ENCODE data around the gene SHFL. TPM values are rescaled to one million over a fixed set of nuclear protein-coding genes. Genes with fewer than 3 reads are reported as not detected.

The SHFL gene
- total RNA-seq, 1 donor from 2014 or later, result 16.8 TPM

DNA sequence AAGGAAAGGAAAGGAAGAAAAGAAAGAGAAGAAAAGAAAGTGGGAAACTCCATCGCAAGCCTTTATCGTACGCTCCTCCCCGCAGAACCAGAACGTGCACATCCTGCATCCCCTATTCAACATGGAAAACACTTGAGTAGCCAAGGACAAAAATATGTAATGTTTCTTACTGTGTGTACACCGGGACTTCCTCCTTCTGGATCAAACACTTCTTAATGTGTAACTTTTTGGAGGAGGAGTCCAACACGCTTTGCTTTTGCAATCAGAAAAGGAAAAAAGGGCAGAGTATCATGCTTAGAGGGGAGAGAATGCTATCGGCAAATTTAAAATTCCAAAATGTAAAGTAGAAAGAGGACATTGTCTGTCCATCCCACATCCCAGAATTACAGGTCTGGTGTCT is 7.8 kb upstream of the SHFL start:
- H3K4me3 Mint-ChIP-seq, result no peak overlapping the region
- H3K27me3 Mint-ChIP-seq, result peaks cover 22% of the 10 kb centered on the region
- no peak overlapping the region for H3K27ac Mint-ChIP-seq
- TF ChIP-seq, protein P1, sequence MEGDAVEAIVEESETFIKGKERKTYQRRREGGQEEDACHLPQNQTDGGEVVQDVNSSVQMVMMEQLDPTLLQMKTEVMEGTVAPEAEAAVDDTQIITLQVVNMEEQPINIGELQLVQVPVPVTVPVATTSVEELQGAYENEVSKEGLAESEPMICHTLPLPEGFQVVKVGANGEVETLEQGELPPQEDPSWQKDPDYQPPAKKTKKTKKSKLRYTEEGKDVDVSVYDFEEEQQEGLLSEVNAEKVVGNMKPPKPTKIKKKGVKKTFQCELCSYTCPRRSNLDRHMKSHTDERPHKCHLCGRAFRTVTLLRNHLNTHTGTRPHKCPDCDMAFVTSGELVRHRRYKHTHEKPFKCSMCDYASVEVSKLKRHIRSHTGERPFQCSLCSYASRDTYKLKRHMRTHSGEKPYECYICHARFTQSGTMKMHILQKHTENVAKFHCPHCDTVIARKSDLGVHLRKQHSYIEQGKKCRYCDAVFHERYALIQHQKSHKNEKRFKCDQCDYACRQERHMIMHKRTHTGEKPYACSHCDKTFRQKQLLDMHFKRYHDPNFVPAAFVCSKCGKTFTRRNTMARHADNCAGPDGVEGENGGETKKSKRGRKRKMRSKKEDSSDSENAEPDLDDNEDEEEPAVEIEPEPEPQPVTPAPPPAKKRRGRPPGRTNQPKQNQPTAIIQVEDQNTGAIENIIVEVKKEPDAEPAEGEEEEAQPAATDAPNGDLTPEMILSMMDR (conservative IDR thresholded peaks at IDR 0.05), result no peak
- H3K4me1 Mint-ChIP-seq (ENCODE audit: unreplicated experiment), result no peaks in the 10 kb centered on the region
- no peaks in the 10 kb centered on the region for H3K36me3 Mint-ChIP-seq
- no peaks in the 10 kb centered on the region for H3K9me3 Mint-ChIP-seq
- no peak for DNase-seq (ENCODE audit: extremely low spot score, unreplicated experiment)

- no peaks in the 10 kb centered on the region for H3K9me3 Mint-ChIP-seq
- no peak for DNase-seq (ENCODE audit: extremely low spot score, unreplicated experiment)
- H3K27me3 Mint-ChIP-seq, result peaks cover 25% of the 10 kb centered on the region
- H3K27ac Mint-ChIP-seq, result no peak overlapping the region
- no peaks in the 10 kb centered on the region for H3K4me1 Mint-ChIP-seq (ENCODE audit: unreplicated experiment)
- TF ChIP-seq, protein P1 (conservative IDR thresholded peaks at IDR 0.05), result no peak
- no peaks in the 10 kb centered on the region for H3K36me3 Mint-ChIP-seq
- H3K4me3 Mint-ChIP-seq, result no peak overlapping the region
Measured at GRCh38 chr19:10079031-10079453, 7.1 kb upstream of the SHFL start.

DNA sequence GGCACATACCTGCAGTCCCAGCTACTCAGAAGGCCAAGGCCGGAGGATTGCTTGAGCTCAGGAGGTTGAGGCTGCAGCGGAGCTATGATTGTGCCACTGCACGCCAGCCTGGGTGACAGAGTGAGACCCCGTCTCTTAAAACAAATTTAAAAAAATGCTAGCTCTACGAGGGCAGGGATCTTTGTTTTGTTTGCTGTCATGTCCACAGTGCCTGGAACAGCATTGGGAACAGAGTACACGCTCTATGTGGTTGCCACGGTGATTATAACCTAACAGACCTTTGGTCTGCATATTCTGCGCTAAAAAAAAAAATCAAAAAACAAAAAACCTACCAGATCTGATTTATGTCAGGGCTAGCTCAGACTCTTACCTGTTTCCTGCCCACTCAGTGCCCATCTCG is 2.2 kb upstream of the SHFL start:
- H3K9me3 Mint-ChIP-seq, result no peaks in the 10 kb centered on the region
- H3K4me3 Mint-ChIP-seq, result peak overlapping the region; percentile 16
- H3K36me3 Mint-ChIP-seq, result no peaks in the 10 kb centered on the region
- no peak overlapping the region for H3K27ac Mint-ChIP-seq
- peaks cover 27% of the 10 kb centered on the region for H3K27me3 Mint-ChIP-seq
- DNase-seq (ENCODE audit: extremely low spot score, unreplicated experiment), result no peak
- TF ChIP-seq, protein P1 (conservative IDR thresholded peaks at IDR 0.05), result no peak
- H3K4me1 Mint-ChIP-seq (ENCODE audit: unreplicated experiment), result no peaks in the 10 kb centered on the region

- Mint-ChIP-seq H3K9me3 (no peaks in the 10 kb centered on the region), H3K27me3 (peaks cover 24% of the 10 kb centered on the region), H3K4me3 (peak overlapping the region; percentile 63), H3K36me3 (no peaks in the 10 kb centered on the region), H3K27ac (no peak overlapping the region), H3K4me1 (ENCODE audit: unreplicated experiment) (no peaks in the 10 kb centered on the region)
- TF ChIP-seq, protein P1 (conservative IDR thresholded peaks at IDR 0.05), result no peak
- no peak for DNase-seq (ENCODE audit: extremely low spot score, unreplicated experiment)
Measured at GRCh38 chr19:10084803-10085202, 1.3 kb upstream of the SHFL start.

GRCh38 chr19:10086591-10087192 is 575 bp downstream of the SHFL start:
- TF ChIP-seq, protein P1 (conservative IDR thresholded peaks at IDR 0.05), result no peak
- Mint-ChIP-seq H3K9me3 (no peaks in the 10 kb centered on the region), H3K27ac (no peak overlapping the region), H3K36me3 (peaks cover 2% of the 10 kb centered on the region), H3K27me3 (peaks cover 21% of the 10 kb centered on the region), H3K4me3 (peak overlapping the region; percentile 76), H3K4me1 (ENCODE audit: unreplicated experiment) (no peaks in the 10 kb centered on the region)
- DNase-seq (ENCODE audit: extremely low spot score, unreplicated experiment), result no peak
